ENCODE results near the gene CFAP46. TPM values are rescaled to one million over a fixed set of nuclear protein-coding genes. Genes with fewer than 3 reads are reported as not detected.

The CFAP46 gene
- total and polyA plus RNA-seq, 2 experiments from 2014 or later, result 3.1 to 5.4 TPM

- Mint-ChIP-seq H3K27ac (no peak overlapping the region), H3K4me3 (no peak overlapping the region), H3K36me3 (ENCODE audit: low read depth) (no peaks in the 10 kb centered on the region; the same call in 2 of the 3 replicates), H3K27me3 (ENCODE audit: insufficient read depth, low read depth, poor library complexity) (peaks cover 8% of the 10 kb centered on the region), H3K9me3 (peaks cover 23% of the 10 kb centered on the region), H3K4me1 (no peaks in the 10 kb centered on the region)
- no peaks in the 10 kb centered on the region for H3K79me2 ChIP-seq (replicated peaks; ENCODE audit: insufficient read depth)
- no peak overlapping the region for H3K27ac ChIP-seq (ENCODE audit: low read depth)
- H3K4me2 ChIP-seq, result no peak overlapping the region
- no peak for ATAC-seq
- no peaks in the 10 kb centered on the region for H3F3A ChIP-seq (replicated peaks; ENCODE audit: low read depth)
- no peaks in the 10 kb centered on the region for H3K9me2 ChIP-seq (ENCODE audit: insufficient read depth)
- no peak overlapping the region for H3K4me3 ChIP-seq
- no peaks in the 10 kb centered on the region for H3K36me3 ChIP-seq (ENCODE audit: insufficient read depth)
- H2AFZ ChIP-seq, result no peak overlapping the region
- H3K4me1 ChIP-seq (ENCODE audit: insufficient read depth), result no peaks in the 10 kb centered on the region
- DNase-seq (ENCODE audit: low spot score), result no peak
- no peak for TF ChIP-seq JUNB (IDR thresholded peaks at IDR 0.05; ENCODE audit: unreplicated experiment)
- no peak for TF ChIP-seq NANOG (IDR thresholded peaks at IDR 0.05; ENCODE audit: borderline replicate concordance)
- no peak for TF ChIP-seq POLR2AphosphoS5 (IDR thresholded peaks at IDR 0.05; ENCODE audit: low read depth)
- no peak for TF ChIP-seq STAT1 (IDR thresholded peaks at IDR 0.05; ENCODE audit: unreplicated experiment)
- no peak for TF ChIP-seq REST (IDR thresholded peaks at IDR 0.05; ENCODE audit: unreplicated experiment)
- TF ChIP-seq EZH2 (IDR thresholded peaks at IDR 0.05; ENCODE audit: low read depth, unreplicated experiment), result no peak
- TF ChIP-seq ZNF114 (CRISPR knock-in tag; IDR thresholded peaks at IDR 0.05), result no peak
- TF ChIP-seq EZH2phosphoT487 (IDR thresholded peaks at IDR 0.05; ENCODE audit: unreplicated experiment), result no peak
- TF ChIP-seq, protein P1, sequence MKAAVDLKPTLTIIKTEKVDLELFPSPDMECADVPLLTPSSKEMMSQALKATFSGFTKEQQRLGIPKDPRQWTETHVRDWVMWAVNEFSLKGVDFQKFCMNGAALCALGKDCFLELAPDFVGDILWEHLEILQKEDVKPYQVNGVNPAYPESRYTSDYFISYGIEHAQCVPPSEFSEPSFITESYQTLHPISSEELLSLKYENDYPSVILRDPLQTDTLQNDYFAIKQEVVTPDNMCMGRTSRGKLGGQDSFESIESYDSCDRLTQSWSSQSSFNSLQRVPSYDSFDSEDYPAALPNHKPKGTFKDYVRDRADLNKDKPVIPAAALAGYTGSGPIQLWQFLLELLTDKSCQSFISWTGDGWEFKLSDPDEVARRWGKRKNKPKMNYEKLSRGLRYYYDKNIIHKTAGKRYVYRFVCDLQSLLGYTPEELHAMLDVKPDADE (IDR thresholded peaks at IDR 0.05), result no peak
- TF ChIP-seq, protein P2, sequence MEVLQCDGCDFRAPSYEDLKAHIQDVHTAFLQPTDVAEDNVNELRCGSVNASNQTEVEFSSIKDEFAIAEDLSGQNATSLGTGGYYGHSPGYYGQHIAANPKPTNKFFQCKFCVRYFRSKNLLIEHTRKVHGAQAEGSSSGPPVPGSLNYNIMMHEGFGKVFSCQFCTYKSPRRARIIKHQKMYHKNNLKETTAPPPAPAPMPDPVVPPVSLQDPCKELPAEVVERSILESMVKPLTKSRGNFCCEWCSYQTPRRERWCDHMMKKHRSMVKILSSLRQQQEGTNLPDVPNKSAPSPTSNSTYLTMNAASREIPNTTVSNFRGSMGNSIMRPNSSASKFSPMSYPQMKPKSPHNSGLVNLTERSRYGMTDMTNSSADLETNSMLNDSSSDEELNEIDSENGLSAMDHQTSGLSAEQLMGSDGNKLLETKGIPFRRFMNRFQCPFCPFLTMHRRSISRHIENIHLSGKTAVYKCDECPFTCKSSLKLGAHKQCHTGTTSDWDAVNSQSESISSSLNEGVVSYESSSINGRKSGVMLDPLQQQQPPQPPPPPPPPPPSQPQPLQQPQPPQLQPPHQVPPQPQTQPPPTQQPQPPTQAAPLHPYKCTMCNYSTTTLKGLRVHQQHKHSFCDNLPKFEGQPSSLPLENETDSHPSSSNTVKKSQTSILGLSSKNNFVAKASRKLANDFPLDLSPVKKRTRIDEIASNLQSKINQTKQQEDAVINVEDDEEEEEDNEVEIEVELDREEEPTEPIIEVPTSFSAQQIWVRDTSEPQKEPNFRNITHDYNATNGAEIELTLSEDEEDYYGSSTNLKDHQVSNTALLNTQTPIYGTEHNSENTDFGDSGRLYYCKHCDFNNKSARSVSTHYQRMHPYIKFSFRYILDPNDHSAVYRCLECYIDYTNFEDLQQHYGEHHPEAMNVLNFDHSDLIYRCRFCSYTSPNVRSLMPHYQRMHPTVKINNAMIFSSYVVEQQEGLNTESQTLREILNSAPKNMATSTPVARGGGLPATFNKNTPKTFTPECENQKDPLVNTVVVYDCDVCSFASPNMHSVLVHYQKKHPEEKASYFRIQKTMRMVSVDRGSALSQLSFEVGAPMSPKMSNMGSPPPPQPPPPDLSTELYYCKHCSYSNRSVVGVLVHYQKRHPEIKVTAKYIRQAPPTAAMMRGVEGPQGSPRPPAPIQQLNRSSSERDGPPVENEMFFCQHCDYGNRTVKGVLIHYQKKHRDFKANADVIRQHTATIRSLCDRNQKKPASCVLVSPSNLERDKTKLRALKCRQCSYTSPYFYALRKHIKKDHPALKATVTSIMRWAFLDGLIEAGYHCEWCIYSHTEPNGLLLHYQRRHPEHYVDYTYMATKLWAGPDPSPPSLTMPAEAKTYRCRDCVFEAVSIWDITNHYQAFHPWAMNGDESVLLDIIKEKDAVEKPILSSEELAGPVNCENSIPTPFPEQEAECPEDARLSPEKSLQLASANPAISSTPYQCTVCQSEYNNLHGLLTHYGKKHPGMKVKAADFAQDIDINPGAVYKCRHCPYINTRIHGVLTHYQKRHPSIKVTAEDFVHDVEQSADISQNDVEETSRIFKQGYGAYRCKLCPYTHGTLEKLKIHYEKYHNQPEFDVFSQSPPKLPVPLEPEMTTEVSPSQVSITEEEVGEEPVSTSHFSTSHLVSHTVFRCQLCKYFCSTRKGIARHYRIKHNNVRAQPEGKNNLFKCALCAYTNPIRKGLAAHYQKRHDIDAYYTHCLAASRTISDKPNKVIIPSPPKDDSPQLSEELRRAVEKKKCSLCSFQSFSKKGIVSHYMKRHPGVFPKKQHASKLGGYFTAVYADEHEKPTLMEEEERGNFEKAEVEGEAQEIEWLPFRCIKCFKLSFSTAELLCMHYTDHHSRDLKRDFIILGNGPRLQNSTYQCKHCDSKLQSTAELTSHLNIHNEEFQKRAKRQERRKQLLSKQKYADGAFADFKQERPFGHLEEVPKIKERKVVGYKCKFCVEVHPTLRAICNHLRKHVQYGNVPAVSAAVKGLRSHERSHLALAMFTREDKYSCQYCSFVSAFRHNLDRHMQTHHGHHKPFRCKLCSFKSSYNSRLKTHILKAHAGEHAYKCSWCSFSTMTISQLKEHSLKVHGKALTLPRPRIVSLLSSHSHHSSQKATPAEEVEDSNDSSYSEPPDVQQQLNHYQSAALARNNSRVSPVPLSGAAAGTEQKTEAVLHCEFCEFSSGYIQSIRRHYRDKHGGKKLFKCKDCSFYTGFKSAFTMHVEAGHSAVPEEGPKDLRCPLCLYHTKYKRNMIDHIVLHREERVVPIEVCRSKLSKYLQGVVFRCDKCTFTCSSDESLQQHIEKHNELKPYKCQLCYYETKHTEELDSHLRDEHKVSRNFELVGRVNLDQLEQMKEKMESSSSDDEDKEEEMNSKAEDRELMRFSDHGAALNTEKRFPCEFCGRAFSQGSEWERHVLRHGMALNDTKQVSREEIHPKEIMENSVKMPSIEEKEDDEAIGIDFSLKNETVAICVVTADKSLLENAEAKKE (CRISPR knock-in tag; IDR thresholded peaks at IDR 0.05), result no peak
- no peak for TF ChIP-seq CTCF (conservative IDR thresholded peaks at IDR 0.05; ENCODE audit: low read depth in 2 of 2)
- TF ChIP-seq CREB1 (CRISPR knock-in tag; IDR thresholded peaks at IDR 0.05; ENCODE audit: low read depth), result no peak
- TF ChIP-seq ZNF331 (CRISPR knock-in tag; IDR thresholded peaks at IDR 0.05; ENCODE audit: low read depth), result no peak
- H3K27me3 ChIP-seq (ENCODE audit: insufficient read depth), result no peaks in the 10 kb centered on the region
- H4K20me1 ChIP-seq (replicated peaks; ENCODE audit: insufficient read depth), result no peaks in the 10 kb centered on the region
Measured at GRCh38 chr10:132872658-132873057, 69.7 kb downstream of the CFAP46 start.
